Loucy (cell line): ENCODE data around the gene ZNF507.

Experiments used
- H2AFZ ChIP-seq: fragments of 200-600 bp; sonication (generic); 2 replicates; pipeline ENCODE4 v1.6.0; 2016; ENCODE audit warnings: antibody characterized with exemption, mild to moderate bottlenecking, low read length, moderate library complexity
- H3F3A ChIP-seq: fragments of 200-600 bp; 2 replicates; pipeline ENCODE4 v1.6.0; 2016; ENCODE audit warnings: antibody characterized with exemption, low read depth, mild to moderate bottlenecking
- H3K27me3 ChIP-seq: fragments of 200-600 bp; sonication (generic); 2 replicates; pipeline ENCODE4 v1.6.1; 2014; ENCODE audit warnings: low read length, mild to moderate bottlenecking; ENCODE audit not compliant: insufficient read depth, poor library complexity, severe bottlenecking
- H3K36me3 ChIP-seq: fragments of 200-600 bp; sonication (generic); 2 replicates; pipeline ENCODE4 v1.6.1; 2016; ENCODE audit warnings: low read length; ENCODE audit not compliant: insufficient read depth
- H3K4me1 ChIP-seq: fragments of 200-600 bp; sonication (generic); 2 replicates; pipeline ENCODE4 v1.5.1; 2014; ENCODE audit warnings: low read length, mild to moderate bottlenecking; ENCODE audit not compliant: insufficient read depth, poor library complexity, severe bottlenecking
- H3K4me2 ChIP-seq: fragments of 200-600 bp; sonication (generic); 2 replicates; pipeline ENCODE4 v1.6.0; 2014; ENCODE audit warnings: antibody characterized with exemption, low read length, low read depth, mild to moderate bottlenecking; ENCODE audit not compliant: poor library complexity, severe bottlenecking
- H3K4me3 ChIP-seq: fragments of 200-600 bp; sonication (generic); 2 replicates; pipeline ENCODE4 v1.5.1; 2014; ENCODE audit warnings: low read length, mild to moderate bottlenecking, mixed read lengths; ENCODE audit not compliant: poor library complexity, severe bottlenecking
- H3K79me2 ChIP-seq: fragments of 200-600 bp; sonication (generic); 2 replicates; pipeline ENCODE4 v1.6.1; 2014; ENCODE audit warnings: low read length; ENCODE audit not compliant: insufficient read depth
- H3K9ac ChIP-seq: fragments of 200-600 bp; sonication (generic); 2 replicates; pipeline ENCODE4 v1.6.0; 2014; ENCODE audit warnings: mild to moderate bottlenecking, low read depth, low read length, moderate library complexity; ENCODE audit not compliant: poor library complexity, severe bottlenecking
- H3K9me2 ChIP-seq: fragments of 200-600 bp; sonication (generic); replicated peaks from 2 replicates; pipeline ENCODE4 v1.6.1; 2016; ENCODE audit warnings: low read depth, low read length, mixed read lengths
- H3K9me3 ChIP-seq: fragments of 200-600 bp; sonication (generic); 2 replicates; pipeline ENCODE4 v1.6.1; 2014; ENCODE audit warnings: mild to moderate bottlenecking, antibody characterized with exemption, low read length, low read depth; ENCODE audit not compliant: insufficient read depth
- H4K20me1 ChIP-seq: fragments of 200-600 bp; sonication (generic); 2 replicates; pipeline ENCODE4 v1.6.0; 2014; ENCODE audit warnings: antibody characterized with exemption, low read length, mild to moderate bottlenecking; ENCODE audit not compliant: insufficient read depth, poor library complexity, severe bottlenecking
- CTCF ChIP-seq: fragments of 200-600 bp; sonication (generic); conservative IDR thresholded peaks from 2 replicates; pipeline ENCODE4 v1.5.1; 2014; ENCODE audit warnings: mild to moderate bottlenecking, antibody characterized with exemption, low read length
- EZH2phosphoT487 ChIP-seq: fragments of 200-600 bp; IDR thresholded peaks from 2 replicates; pipeline ENCODE4 v1.6.1; 2018; ENCODE audit warnings: antibody characterized with exemption, mild to moderate bottlenecking, moderate library complexity, borderline replicate concordance

ZNF507 gene

GRCh38 chr19:32361574-32362317 lies 16.3 kb downstream of the ZNF507 start:
- Histone ChIP-seq H3K27me3 (no peaks in the 10 kb centered on the region), H3K36me3 (peaks cover 63% of the 10 kb centered on the region; the same call in 1 of the 2 replicates), H3F3A (no peaks in the 10 kb centered on the region), H4K20me1 (peaks cover 5% of the 10 kb centered on the region), H3K9ac (no peak overlapping the region), H3K4me3 (no peak overlapping the region), H3K9me3 (no peaks in the 10 kb centered on the region), H3K4me1 (no peaks in the 10 kb centered on the region), H3K79me2 (peaks cover 12% of the 10 kb centered on the region; the same call in 1 of the 2 replicates), H2AFZ (no peak overlapping the region), H3K9me2 (no peaks in the 10 kb centered on the region), H3K4me2 (no peak overlapping the region)
- no peak for TF ChIP-seq CTCF
- TF ChIP-seq EZH2phosphoT487 = no peak

- H3K4me2 ChIP-seq = no peak overlapping the region
- H3K36me3 ChIP-seq = peaks cover 62% of the 10 kb centered on the region; the same call in 1 of the 2 replicates
- H3K9ac ChIP-seq = no peak overlapping the region
- no peaks in the 10 kb centered on the region for H3K9me3 ChIP-seq
- no peaks in the 10 kb centered on the region for H3K9me2 ChIP-seq
- peaks cover 15% of the 10 kb centered on the region; the same call in 1 of the 2 replicates for H3K79me2 ChIP-seq
- no peak overlapping the region for H2AFZ ChIP-seq
- peaks cover 5% of the 10 kb centered on the region for H4K20me1 ChIP-seq
- H3K4me1 ChIP-seq = no peaks in the 10 kb centered on the region
- H3F3A ChIP-seq = no peaks in the 10 kb centered on the region
- TF ChIP-seq CTCF = no peak
- TF ChIP-seq EZH2phosphoT487 = no peak
- H3K4me3 ChIP-seq = no peak overlapping the region
- no peaks in the 10 kb centered on the region for H3K27me3 ChIP-seq
These were observed 16.9 kb downstream of the ZNF507 start for GRCh38 chr19:32362318-32362691.

GRCh38 chr19:32363175-32363574 lies 17.8 kb downstream of the ZNF507 start:
- Histone ChIP-seq H3K79me2 (peaks cover 21% of the 10 kb centered on the region; the same call in 1 of the 2 replicates), H3K4me2 (no peak overlapping the region), H3K27me3 (no peaks in the 10 kb centered on the region)

More at GRCh38 chr19:32363175-32363574, 17.8 kb downstream of the ZNF507 start:
- peaks cover 53% of the 10 kb centered on the region; the same call in 1 of the 2 replicates for H3K36me3 ChIP-seq
- H4K20me1 ChIP-seq = peaks cover 5% of the 10 kb centered on the region
- H3K9me3 ChIP-seq = no peaks in the 10 kb centered on the region
- H3K9ac ChIP-seq = no peak overlapping the region
- TF ChIP-seq CTCF = no peak
- no peak for TF ChIP-seq EZH2phosphoT487
- no peaks in the 10 kb centered on the region for H3K4me1 ChIP-seq
- H2AFZ ChIP-seq = no peak overlapping the region
- H3K9me2 ChIP-seq = no peaks in the 10 kb centered on the region
- no peak overlapping the region for H3K4me3 ChIP-seq
- no peaks in the 10 kb centered on the region for H3F3A ChIP-seq
